Measurements from ENCODE around the gene TAGLN2.

TAGLN2 gene

DNA sequence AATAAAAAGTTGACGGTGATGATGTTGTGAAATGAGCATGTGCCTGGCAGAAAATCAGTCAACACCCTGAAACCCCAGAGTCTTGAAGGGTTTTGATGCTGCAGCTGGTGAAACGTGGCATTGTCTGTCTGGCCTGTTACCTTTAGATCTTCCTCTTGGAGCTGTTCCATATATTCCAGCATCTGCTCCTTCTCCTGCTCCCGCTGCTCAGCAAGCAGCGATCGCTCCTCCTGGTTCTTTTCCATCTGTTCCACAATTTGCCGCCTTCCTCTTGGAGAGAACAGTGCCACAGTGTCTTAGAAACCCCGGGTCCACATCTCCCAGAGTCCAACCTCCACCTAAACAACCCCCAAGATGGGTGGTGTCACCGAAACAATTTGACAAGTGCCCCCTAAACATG is 41.0 kb downstream of the TAGLN2 start:
- no peak overlapping the region for H3K4me3 ChIP-seq (replicated peaks; ENCODE audit: low read depth, low read length)
- DNase-seq (ENCODE audit: extremely low read depth, low read depth) = no peak
- TF ChIP-seq, protein P1, sequence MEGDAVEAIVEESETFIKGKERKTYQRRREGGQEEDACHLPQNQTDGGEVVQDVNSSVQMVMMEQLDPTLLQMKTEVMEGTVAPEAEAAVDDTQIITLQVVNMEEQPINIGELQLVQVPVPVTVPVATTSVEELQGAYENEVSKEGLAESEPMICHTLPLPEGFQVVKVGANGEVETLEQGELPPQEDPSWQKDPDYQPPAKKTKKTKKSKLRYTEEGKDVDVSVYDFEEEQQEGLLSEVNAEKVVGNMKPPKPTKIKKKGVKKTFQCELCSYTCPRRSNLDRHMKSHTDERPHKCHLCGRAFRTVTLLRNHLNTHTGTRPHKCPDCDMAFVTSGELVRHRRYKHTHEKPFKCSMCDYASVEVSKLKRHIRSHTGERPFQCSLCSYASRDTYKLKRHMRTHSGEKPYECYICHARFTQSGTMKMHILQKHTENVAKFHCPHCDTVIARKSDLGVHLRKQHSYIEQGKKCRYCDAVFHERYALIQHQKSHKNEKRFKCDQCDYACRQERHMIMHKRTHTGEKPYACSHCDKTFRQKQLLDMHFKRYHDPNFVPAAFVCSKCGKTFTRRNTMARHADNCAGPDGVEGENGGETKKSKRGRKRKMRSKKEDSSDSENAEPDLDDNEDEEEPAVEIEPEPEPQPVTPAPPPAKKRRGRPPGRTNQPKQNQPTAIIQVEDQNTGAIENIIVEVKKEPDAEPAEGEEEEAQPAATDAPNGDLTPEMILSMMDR (IDR thresholded peaks at IDR 0.05; ENCODE audit: low read depth, low read length, missing control alignments) = no peak

DNA sequence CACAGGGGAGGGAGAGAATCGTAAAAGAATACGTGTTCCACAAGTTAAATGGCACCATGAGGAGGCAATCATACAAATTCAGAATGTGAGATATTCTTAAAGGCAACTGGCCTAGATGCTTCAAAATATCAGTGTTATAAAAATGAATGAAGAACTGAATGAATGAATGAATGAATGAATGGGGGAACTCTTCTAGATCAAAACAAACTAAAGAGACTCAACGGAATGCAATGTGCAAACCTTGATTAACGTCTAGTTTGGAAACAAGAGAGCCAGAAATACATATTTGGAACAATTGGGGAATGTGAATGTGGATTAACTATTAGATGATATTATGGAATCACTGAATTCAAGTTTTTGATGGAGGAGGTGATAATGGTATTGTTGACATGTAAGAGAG is 42.2 kb downstream of the TAGLN2 start:
- no peak overlapping the region for H3K4me3 ChIP-seq (replicated peaks; ENCODE audit: low read depth, low read length)
- DNase-seq (ENCODE audit: extremely low read depth, low read depth) = no peak
- TF ChIP-seq, protein P1 (IDR thresholded peaks at IDR 0.05; ENCODE audit: low read depth, low read length, missing control alignments) = no peak

DNA sequence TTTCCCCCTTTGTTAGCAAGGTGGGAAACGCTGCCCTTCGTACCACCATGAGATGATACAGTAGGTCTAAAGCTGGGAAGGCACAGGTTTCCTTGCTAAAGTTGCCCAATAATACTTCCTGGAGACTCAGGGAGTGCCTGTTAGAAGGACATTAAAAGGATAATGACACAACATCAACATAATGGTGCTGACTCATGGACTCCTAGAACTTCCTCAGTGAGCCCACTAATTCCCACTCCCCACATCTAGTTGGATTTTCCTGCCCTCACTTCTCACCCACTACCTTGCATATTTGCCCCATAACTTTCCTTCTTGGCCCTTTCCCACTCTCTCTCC is 42.8 kb downstream of the TAGLN2 start:
- TF ChIP-seq, protein P1 (IDR thresholded peaks at IDR 0.05; ENCODE audit: low read depth, low read length, missing control alignments) = no peak
- DNase-seq (ENCODE audit: extremely low read depth, low read depth) = no peak
- no peak overlapping the region for H3K4me3 ChIP-seq (replicated peaks; ENCODE audit: low read depth, low read length)

DNA sequence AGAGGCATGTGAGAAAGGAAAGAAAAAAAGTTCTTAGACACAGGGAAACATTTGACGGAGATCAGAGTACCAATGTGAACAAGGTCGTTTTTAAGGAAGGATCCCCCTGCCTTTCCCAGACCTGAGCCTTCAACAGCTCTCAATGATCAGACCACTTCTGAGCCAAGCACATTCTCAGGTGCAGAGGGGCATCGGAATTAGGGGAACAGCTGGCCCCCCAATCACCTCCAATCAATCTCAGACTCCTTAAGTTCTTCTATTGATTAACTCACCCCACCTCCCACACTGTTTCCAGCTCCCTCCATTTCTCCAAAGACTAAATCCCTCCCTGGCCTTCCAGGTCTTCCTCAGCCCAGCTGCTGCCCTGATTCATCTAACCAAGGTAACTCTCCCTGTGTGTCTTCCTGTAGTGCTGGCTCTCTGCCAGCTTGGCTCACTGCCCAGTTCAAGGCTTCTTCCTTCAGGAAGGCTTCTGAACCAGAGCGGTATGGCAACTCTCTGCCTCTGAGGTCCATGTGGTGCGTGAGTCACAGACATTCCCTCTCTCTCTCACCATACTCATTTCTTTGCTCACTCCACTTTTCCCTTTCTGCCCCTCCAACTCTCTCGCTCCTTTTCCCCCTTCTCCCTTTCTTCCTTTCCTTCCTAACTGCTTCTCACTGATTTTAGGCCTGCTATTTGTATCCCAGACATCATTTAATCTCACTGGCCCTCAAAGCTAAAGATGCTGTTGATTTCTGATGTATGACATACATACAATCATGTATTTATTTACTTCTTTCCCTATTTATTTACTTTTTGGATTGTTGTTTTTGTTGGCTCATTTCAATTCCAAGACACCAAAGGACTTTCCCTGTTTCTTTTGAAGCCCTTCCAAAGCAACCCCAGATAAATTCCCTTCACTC is 43.4 kb downstream of the TAGLN2 start:
- DNase-seq (ENCODE audit: extremely low read depth, low read depth) = peak; percentile 94
- TF ChIP-seq, protein P1 (IDR thresholded peaks at IDR 0.05; ENCODE audit: low read depth, low read length, missing control alignments) = no peak
- H3K4me3 ChIP-seq (replicated peaks; ENCODE audit: low read depth, low read length) = no peak overlapping the region

DNA sequence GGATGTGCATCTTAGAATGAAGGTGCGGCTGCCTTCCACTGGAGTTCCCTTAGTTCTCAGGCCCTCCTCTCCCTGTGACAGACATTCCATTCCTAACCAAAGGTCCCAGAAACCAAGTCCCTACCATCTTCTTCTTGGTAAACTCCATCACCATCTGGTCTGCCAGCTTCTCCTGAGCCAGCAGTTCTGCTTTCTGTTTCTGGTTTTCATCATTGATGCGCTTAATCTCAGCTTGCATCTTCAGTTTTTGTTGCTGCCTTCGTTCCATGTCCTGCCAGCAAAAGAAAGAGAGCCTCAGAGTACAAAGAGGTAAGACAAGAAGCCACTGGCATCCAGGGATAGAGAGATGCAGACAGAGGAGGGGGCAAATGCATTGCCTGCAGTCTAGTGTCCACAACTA is 44.9 kb downstream of the TAGLN2 start:
- no peak for DNase-seq (ENCODE audit: extremely low read depth, low read depth)
- no peak overlapping the region for H3K4me3 ChIP-seq (replicated peaks; ENCODE audit: low read depth, low read length)
- TF ChIP-seq, protein P1 (IDR thresholded peaks at IDR 0.05; ENCODE audit: low read depth, low read length, missing control alignments) = no peak

DNA sequence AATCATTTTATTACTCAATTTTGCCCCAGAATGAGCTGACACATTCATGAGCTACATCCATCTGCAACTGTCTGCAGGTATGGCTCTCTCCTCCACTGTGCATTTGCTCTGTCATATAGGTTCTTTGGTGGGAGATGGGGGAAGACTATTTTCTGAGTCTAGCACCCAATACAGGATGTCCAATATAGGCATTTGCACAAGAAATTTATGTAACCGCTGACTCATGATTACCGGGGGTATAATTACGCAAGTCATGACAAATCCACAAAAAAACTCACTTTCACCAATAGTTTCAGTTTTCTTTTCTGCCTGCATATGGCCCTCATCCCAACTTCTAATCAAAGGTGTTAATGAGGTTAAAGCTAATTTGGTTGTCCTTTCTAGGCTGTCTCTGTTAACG is 45.3 kb downstream of the TAGLN2 start:
- H3K4me3 ChIP-seq (replicated peaks; ENCODE audit: low read depth, low read length) = no peak overlapping the region
- TF ChIP-seq, protein P1 (IDR thresholded peaks at IDR 0.05; ENCODE audit: low read depth, low read length, missing control alignments) = no peak
- no peak for DNase-seq (ENCODE audit: extremely low read depth, low read depth)
